Common myeloid progenitor, CD34-positive (primary cell): ENCODE measurements around the gene RCN1.

ENCODE experiments used
- CTCF ChIA-PET: fragments of 350-600 bp; sonication (Branson Sonifier 250); formaldehyde crosslinking; loops from one replicate; lab custom pipeline; 2021; ENCODE audit warnings: antibody characterized with exemption; lab: Charles Lee
- POLR2A ChIA-PET: fragments of 350-600 bp; sonication (Branson Sonifier 250); formaldehyde crosslinking; loops from one replicate; lab custom pipeline; 2021; ENCODE audit warnings: antibody characterized with exemption; lab: Charles Lee
- DNase-seq, 3 donors: peaks; one replicate each; pipeline versions ENCODE4 v3.0.0 to v3.0.0-alpha.2; 2013
- H3K27ac ChIP-seq, 2 experiments: 1 replicate in 1 of 2; 2 replicates in 1 of 2; pipeline ENCODE4 v1.7.0; 2013; ENCODE audit warnings: inconsistent platforms in 2 of 2, low read length in 2 of 2, mild to moderate bottlenecking in 2 of 2, low read depth in 1 of 2, moderate library complexity in 1 of 2; ENCODE audit not compliant: severe bottlenecking in 2 of 2, insufficient read depth in 1 of 2, poor library complexity in 1 of 2
- H3K27me3 ChIP-seq, 5 experiments: replicated peaks in 2 of 5; 1 replicate in 3 of 5; 2 replicates in 2 of 5; pipeline versions ENCODE4 v1.6.1 to v1.7.0; 2013; ENCODE audit warnings: low read length in 4 of 5, mild to moderate bottlenecking in 2 of 5, moderate library complexity in 2 of 5, inconsistent platforms in 1 of 5; ENCODE audit not compliant: insufficient read depth in 5 of 5, control insufficient read depth in 4 of 5
- H3K36me3 ChIP-seq, 4 experiments: 1 replicate in 2 of 4; 2 replicates in 2 of 4; pipeline versions ENCODE4 v1.6.1 to v1.7.0; 2013; ENCODE audit warnings: low read length in 3 of 4, control low read depth in 1 of 4, mild to moderate bottlenecking in 1 of 4; ENCODE audit not compliant: control insufficient read depth in 4 of 4, insufficient read depth in 4 of 4
- H3K4me1 ChIP-seq, 4 experiments: 1 replicate in 3 of 4; 2 replicates in 1 of 4; pipeline versions ENCODE4 v1.6.1 to v1.7.1; 2013; ENCODE audit warnings: low read length in 3 of 4, mild to moderate bottlenecking in 3 of 4, control low read depth in 1 of 4, inconsistent platforms in 1 of 4, moderate library complexity in 1 of 4; ENCODE audit not compliant: control insufficient read depth in 4 of 4, insufficient read depth in 4 of 4; ENCODE audit errors: control extremely low read depth in 1 of 4
- H3K4me3 ChIP-seq, 7 experiments: 1 replicate in 4 of 7; 2 replicates in 3 of 7; pipeline versions ENCODE4 v1.5.1 to v1.7.0; 2013; ENCODE audit warnings: mild to moderate bottlenecking in 7 of 7, low read length in 6 of 7, moderate library complexity in 6 of 7, inconsistent platforms in 2 of 7, low read depth in 2 of 7, control low read depth in 1 of 7; ENCODE audit not compliant: insufficient read depth in 4 of 7, control insufficient read depth in 1 of 7; ENCODE audit errors: extremely low read depth in 1 of 7
- H3K9me3 ChIP-seq, 5 experiments: 1 replicate in 4 of 5; 2 replicates in 1 of 5; pipeline versions ENCODE4 v1.6.1 to v1.7.1; 2013; ENCODE audit warnings: low read length in 4 of 5, mild to moderate bottlenecking in 2 of 5, inconsistent platforms in 1 of 5, low read depth in 1 of 5, moderate library complexity in 1 of 5; ENCODE audit not compliant: control insufficient read depth in 4 of 5, insufficient read depth in 2 of 5; ENCODE audit errors: control extremely low read depth in 1 of 5
- WGBS: methylation state at CpG from one replicate; pipeline ENCODE4 v1.1.5; 2013; ENCODE audit not compliant: insufficient coverage; 5-methylcytosine and 5-hydroxymethylcytosine counted together

The RCN1 gene

GRCh38 chr11:32137869-32138268 lies 47.0 kb downstream of the RCN1 start:
- Histone ChIP-seq H3K9me3 (no peaks in the 10 kb centered on the region), H3K27me3 (peaks cover 0 to 1% (median 0%) of the 10 kb centered on the region in 5 experiments), H3K4me1 (no peaks in the 10 kb centered on the region), H3K27ac (no peak overlapping the region), H3K36me3 (no peaks in the 10 kb centered on the region), H3K4me3 (no peak overlapping the region)
- ChIA-PET CTCF (no interaction called here), POLR2A (no interaction called here)
- no peak for DNase-seq
- 92% methylated on average over 2 of the region's 3 CpGs for WGBS

- ChIA-PET CTCF (no interaction called here), POLR2A (interaction anchor here (0.6 kb wide), 1 partner anchor 495 kb away, joined by 3 read pairs; no protein-coding TSS in a partner anchor)
- H3K9me3 ChIP-seq, result no peaks in the 10 kb centered on the region
- H3K27me3 ChIP-seq, result peaks cover 0 to 1% (median 0%) of the 10 kb centered on the region in 5 experiments
- DNase-seq, result no peak
- H3K27ac ChIP-seq, result no peak overlapping the region
- H3K4me3 ChIP-seq, result no peak overlapping the region
- no peaks in the 10 kb centered on the region for H3K4me1 ChIP-seq
- H3K36me3 ChIP-seq, result no peaks in the 10 kb centered on the region
- 80% methylated on average over 3 of the region's 3 CpGs for WGBS
These were observed 48.0 kb downstream of the RCN1 start for GRCh38 chr11:32138902-32139301.

- Histone ChIP-seq H3K27me3 (peaks cover 0 to 1% (median 0%) of the 10 kb centered on the region in 5 experiments), H3K36me3 (no peaks in the 10 kb centered on the region), H3K4me3 (no peak overlapping the region), H3K4me1 (no peaks in the 10 kb centered on the region), H3K9me3 (no peaks in the 10 kb centered on the region), H3K27ac (no peak overlapping the region)
- WGBS, result 92% methylated on average over 4 of the region's 4 CpGs
- ChIA-PET CTCF (interaction anchor here (0.8 kb wide), 1 partner anchor 19 kb away, joined by 3 read pairs; no protein-coding TSS in a partner anchor), POLR2A (interaction anchor here (0.6 kb wide), 1 partner anchor 496 kb away, joined by 3 read pairs; no protein-coding TSS in a partner anchor)
- no peak for DNase-seq
These were observed 49.1 kb downstream of the RCN1 start for GRCh38 chr11:32139896-32140520.

GRCh38 chr11:32141745-32142546 lies 51.1 kb downstream of the RCN1 start:
- Histone ChIP-seq H3K27me3 (peaks cover 0 to 1% (median 0%) of the 10 kb centered on the region in 5 experiments), H3K9me3 (no peaks in the 10 kb centered on the region), H3K4me3 (no peak overlapping the region), H3K27ac (no peak overlapping the region), H3K4me1 (no peaks in the 10 kb centered on the region), H3K36me3 (no peaks in the 10 kb centered on the region)
- 100% methylated on average over 4 of the region's 6 CpGs for WGBS
- CTCF ChIA-PET, result no interaction called here
- no peak for DNase-seq
- POLR2A ChIA-PET, result no interaction called here

GRCh38 chr11:32143378-32143777 lies 52.5 kb downstream of the RCN1 start:
- Histone ChIP-seq H3K9me3 (no peaks in the 10 kb centered on the region), H3K27me3 (peaks cover 0 to 1% (median 0%) of the 10 kb centered on the region in 5 experiments), H3K36me3 (no peaks in the 10 kb centered on the region), H3K4me3 (no peak overlapping the region), H3K4me1 (no peaks in the 10 kb centered on the region), H3K27ac (no peak overlapping the region)
- ChIA-PET POLR2A (interaction anchor here (0.6 kb wide), 1 partner anchor 32 kb away, joined by 3 read pairs; no protein-coding TSS in a partner anchor), CTCF (interaction anchor here (1.5 kb wide), 1 partner anchor 10 kb away, joined by 3 read pairs; no protein-coding TSS in a partner anchor)
- DNase-seq, result no peak
- 96% methylated on average over 8 of the region's 8 CpGs for WGBS

GRCh38 chr11:32145282-32145681 lies 54.4 kb downstream of the RCN1 start:
- ChIA-PET CTCF (no interaction called here), POLR2A (no interaction called here)
- H3K9me3 ChIP-seq, result no peaks in the 10 kb centered on the region
- 100% methylated on average over 2 of the region's 3 CpGs for WGBS
- no peaks in the 10 kb centered on the region for H3K4me1 ChIP-seq
- H3K4me3 ChIP-seq, result no peak overlapping the region
- no peaks in the 10 kb centered on the region for H3K27me3 ChIP-seq
- H3K36me3 ChIP-seq, result no peaks in the 10 kb centered on the region
- no peak overlapping the region for H3K27ac ChIP-seq
- no peak for DNase-seq

GRCh38 chr11:32148895-32149294 lies 58.0 kb downstream of the RCN1 start:
- Histone ChIP-seq H3K4me1 (peaks cover 0 to 3% (median 1%) of the 10 kb centered on the region in 4 experiments), H3K27ac (no peak overlapping the region), H3K9me3 (no peaks in the 10 kb centered on the region), H3K36me3 (no peaks in the 10 kb centered on the region), H3K27me3 (peaks cover 0 to 13% (median 0%) of the 10 kb centered on the region in 5 experiments), H3K4me3 (no peak overlapping the region)
- no peak for DNase-seq
- POLR2A ChIA-PET, result no interaction called here
- 95% methylated on average over 2 of the region's 4 CpGs for WGBS
- CTCF ChIA-PET, result no interaction called here
